ENCODE measurements around the gene SLFN13. TPM values are rescaled to one million over a fixed set of nuclear protein-coding genes. Genes with fewer than 3 reads are reported as not detected.

The SLFN13 gene
- total RNA-seq = 9.9 and 15.3 TPM in 2 replicates

GRCh38 chr17:35448214-35448898 lies at the start of gene SLFN13:
TSS of gene SLFN13 (minus strand) at chr17:35448766. CDS start at chr17:35445680, 3,086 bp downstream.
- no peak for DNase-seq (ENCODE audit: low read depth)
- TF ChIP-seq CTCF (conservative IDR thresholded peaks at IDR 0.05; ENCODE audit: low read depth, low read length) = no peak
- H3K4me3 ChIP-seq (ENCODE audit: low read depth, low read length) = peak within 1 kb of the TSS; percentile 80

- H3K4me3 ChIP-seq (ENCODE audit: low read depth, low read length) = no peak overlapping the region
- TF ChIP-seq CTCF (conservative IDR thresholded peaks at IDR 0.05; ENCODE audit: low read depth, low read length) = no peak
- DNase-seq (ENCODE audit: low read depth) = no peak
Observed at GRCh38 chr17:35496451-35497290, 48.1 kb upstream of the SLFN13 start.

- DNase-seq (ENCODE audit: low read depth) = no peak
- no peak overlapping the region for H3K4me3 ChIP-seq (ENCODE audit: low read depth, low read length)
- TF ChIP-seq CTCF (conservative IDR thresholded peaks at IDR 0.05; ENCODE audit: low read depth, low read length) = no peak
Observed at GRCh38 chr17:35493040-35493439, 44.5 kb upstream of the SLFN13 start.

GRCh38 chr17:35491417-35491816 lies 42.9 kb upstream of the SLFN13 start:
- no peak for TF ChIP-seq CTCF (conservative IDR thresholded peaks at IDR 0.05; ENCODE audit: low read depth, low read length)
- no peak for DNase-seq (ENCODE audit: low read depth)
- no peak overlapping the region for H3K4me3 ChIP-seq (ENCODE audit: low read depth, low read length)

GRCh38 chr17:35489944-35490343 lies 41.4 kb upstream of the SLFN13 start:
- no peak for DNase-seq (ENCODE audit: low read depth)
- H3K4me3 ChIP-seq (ENCODE audit: low read depth, low read length) = no peak overlapping the region
- no peak for TF ChIP-seq CTCF (conservative IDR thresholded peaks at IDR 0.05; ENCODE audit: low read depth, low read length)

- no peak overlapping the region for H3K4me3 ChIP-seq (ENCODE audit: low read depth, low read length)
- no peak for DNase-seq (ENCODE audit: low read depth)
- TF ChIP-seq CTCF (conservative IDR thresholded peaks at IDR 0.05; ENCODE audit: low read depth, low read length) = no peak
Observed at GRCh38 chr17:35488991-35489390, 40.4 kb upstream of the SLFN13 start.
